IPS-18a (cell line): Measurements from ENCODE around the gene ACTN3.
"Not testable (repeated sequence)": the region's sequence is repeated elsewhere in the genome, so short reads cannot be mapped to it uniquely, and the experiment has no call there.

Source experiments
- H3K27ac ChIP-seq: one replicate; pipeline ENCODE4 v1.5.1; 2013; ENCODE audit warnings: low read length
- H3K27me3 ChIP-seq: one replicate; pipeline ENCODE4 v1.6.1; 2013; ENCODE audit warnings: mild to moderate bottlenecking, low read length; ENCODE audit not compliant: control insufficient read depth, insufficient read depth
- H3K36me3 ChIP-seq: one replicate; pipeline ENCODE4 v1.6.1; 2013; ENCODE audit warnings: low read depth, low read length; ENCODE audit not compliant: control insufficient read depth
- H3K4me1 ChIP-seq: one replicate; pipeline ENCODE4 v1.6.1; 2013; ENCODE audit warnings: low read depth, low read length; ENCODE audit not compliant: control insufficient read depth
- H3K4me3 ChIP-seq: one replicate; pipeline ENCODE4 v1.5.1; 2013; ENCODE audit warnings: low read length
- H3K9ac ChIP-seq: one replicate; pipeline ENCODE4 v1.6.1; 2013; ENCODE audit warnings: mild to moderate bottlenecking, low read length, moderate library complexity
- H3K9me3 ChIP-seq: one replicate; pipeline ENCODE4 v1.6.1; 2013; ENCODE audit warnings: low read depth, low read length; ENCODE audit not compliant: control insufficient read depth

The ACTN3 gene

GRCh38 chr11:66530927-66531709, 15.6 kb upstream of the ACTN3 start:
- H3K27ac ChIP-seq = no peak overlapping the region
- no peaks in the 10 kb centered on the region for H3K9me3 ChIP-seq
- H3K9ac ChIP-seq = no peak overlapping the region
- no peaks in the 10 kb centered on the region for H3K4me1 ChIP-seq
- H3K27me3 ChIP-seq = no peaks in the 10 kb centered on the region
- no peak overlapping the region for H3K4me3 ChIP-seq
- no peaks in the 10 kb centered on the region for H3K36me3 ChIP-seq

DNA sequence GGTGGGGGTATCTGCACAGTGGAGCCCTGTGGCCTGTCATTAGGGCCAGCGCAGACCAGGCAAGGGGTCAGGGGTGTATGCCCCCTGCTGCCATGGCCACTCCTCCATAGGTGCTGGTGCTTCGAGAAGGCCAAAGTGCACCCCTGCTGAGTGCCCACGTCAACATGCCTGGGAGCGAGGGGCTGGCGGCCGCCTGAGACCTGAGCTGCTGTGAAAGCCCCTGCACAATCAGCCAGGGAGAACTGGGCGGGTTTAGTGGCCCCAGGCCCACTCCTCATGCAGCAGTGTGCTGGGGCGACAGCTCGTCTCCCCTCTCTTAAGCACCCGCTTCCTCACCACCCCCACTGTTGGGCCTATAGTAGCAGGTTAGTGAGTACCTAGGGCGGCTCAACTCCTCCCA, 14.9 kb upstream of the ACTN3 start:
- H3K9me3 ChIP-seq = no peaks in the 10 kb centered on the region
- H3K4me3 ChIP-seq = no peak overlapping the region
- H3K4me1 ChIP-seq = no peaks in the 10 kb centered on the region
- no peaks in the 10 kb centered on the region for H3K27me3 ChIP-seq
- H3K27ac ChIP-seq = no peak overlapping the region
- H3K9ac ChIP-seq = no peak overlapping the region
- H3K36me3 ChIP-seq = no peaks in the 10 kb centered on the region

DNA sequence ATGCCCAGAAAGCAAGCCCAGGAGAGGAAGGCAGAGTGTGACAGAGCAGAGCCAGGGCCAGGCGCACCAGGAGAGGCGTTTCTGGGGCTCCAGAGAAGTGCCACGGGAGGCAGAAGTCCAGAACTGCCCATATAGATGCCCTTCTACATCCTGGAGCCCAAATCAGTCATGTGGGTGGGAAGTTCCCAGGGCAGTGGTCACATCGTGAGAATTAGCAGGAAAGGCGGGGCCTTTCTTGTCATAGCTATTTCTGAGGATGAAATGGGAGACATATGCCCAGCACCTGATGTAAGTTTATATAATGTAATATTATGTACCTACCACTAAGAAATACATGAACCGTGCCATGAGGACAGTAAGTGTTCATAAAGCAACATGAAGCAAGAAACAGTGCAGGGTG, 13.9 kb upstream of the ACTN3 start:
- Histone ChIP-seq H3K9ac (no peak overlapping the region), H3K27ac (no peak overlapping the region), H3K36me3 (no peaks in the 10 kb centered on the region), H3K4me1 (no peaks in the 10 kb centered on the region), H3K27me3 (no peaks in the 10 kb centered on the region), H3K9me3 (no peaks in the 10 kb centered on the region), H3K4me3 (no peak overlapping the region)

DNA sequence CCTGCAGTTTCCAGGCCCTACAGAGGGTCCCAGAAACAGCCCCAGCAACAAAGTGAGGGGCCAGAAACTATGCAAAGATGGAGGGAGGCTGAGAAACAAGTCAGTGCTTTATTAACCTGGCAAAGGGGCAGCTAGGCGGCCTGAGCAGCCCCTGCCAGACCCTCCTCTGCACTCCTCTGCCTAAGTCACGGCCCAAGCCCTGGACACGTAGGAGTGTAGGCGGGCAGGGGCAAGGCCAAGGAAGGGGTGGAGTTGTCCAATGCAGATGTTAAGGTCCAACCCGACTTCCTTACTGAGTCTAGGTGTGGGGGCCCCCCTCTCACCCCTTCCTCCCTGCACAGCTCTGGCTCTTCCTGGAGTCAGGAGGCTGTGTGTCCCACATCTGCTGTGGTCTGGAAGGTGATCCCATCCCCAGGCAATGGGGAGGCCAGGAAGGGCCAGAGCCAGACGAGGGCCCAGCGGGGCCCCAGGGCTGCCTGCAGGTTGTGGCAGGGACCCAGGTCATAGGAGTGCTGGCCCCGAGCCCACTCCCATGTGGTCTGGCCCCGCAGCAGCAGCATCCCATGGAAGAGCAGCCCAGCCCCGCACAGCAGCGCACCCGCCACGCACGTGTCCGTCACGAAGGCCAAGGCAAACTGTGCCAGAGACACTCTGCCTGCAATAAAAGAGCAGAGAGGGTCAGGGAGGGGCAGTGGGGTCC, 7.4 kb upstream of the ACTN3 start:
- no peaks in the 10 kb centered on the region for H3K9me3 ChIP-seq
- no peaks in the 10 kb centered on the region for H3K27me3 ChIP-seq
- no peak overlapping the region for H3K4me3 ChIP-seq
- no peak overlapping the region for H3K27ac ChIP-seq
- no peak overlapping the region for H3K9ac ChIP-seq
- no peaks in the 10 kb centered on the region for H3K36me3 ChIP-seq
- H3K4me1 ChIP-seq = peaks cover 14% of the 10 kb centered on the region

DNA sequence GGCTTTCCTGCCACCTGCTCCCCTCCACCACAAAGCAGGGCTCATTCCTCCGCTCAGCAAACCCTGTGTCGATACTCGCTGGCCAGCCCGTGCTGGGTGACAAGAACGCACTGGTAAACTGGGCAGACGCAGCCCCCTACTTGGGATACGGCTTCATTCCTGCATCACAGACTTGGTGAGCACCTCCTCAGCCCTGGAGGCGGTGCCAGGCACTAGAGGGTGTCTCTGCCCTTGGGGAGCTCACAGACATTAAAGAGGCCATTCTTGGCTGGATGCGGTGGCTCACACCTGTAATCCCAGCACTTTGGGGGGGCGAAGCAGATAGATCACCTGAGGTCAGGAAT, 6.9 kb upstream of the ACTN3 start:
- Histone ChIP-seq H3K9me3 (no peaks in the 10 kb centered on the region), H3K36me3 (no peaks in the 10 kb centered on the region), H3K9ac (no peak overlapping the region), H3K27ac (no peak overlapping the region), H3K4me3 (no peak overlapping the region), H3K4me1 (peaks cover 14% of the 10 kb centered on the region), H3K27me3 (no peaks in the 10 kb centered on the region)

DNA sequence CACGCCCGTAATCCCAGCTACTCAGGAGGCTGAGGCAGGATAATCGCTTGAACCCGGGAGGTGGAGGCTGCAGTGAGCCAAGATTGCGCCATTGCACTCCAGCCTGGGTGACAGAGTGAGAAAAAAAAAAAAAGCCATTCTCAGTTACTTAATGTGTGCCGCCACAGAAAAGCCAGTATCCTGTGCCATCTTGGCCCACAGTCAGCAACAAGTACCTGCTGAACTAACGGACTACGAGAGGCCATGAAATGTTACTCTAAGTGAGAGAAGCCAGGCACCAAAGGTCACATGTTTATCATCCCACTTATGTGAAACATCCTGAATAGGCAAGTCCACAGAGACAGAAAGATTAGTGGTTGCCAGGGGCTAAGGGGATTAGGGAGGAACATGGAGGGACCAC, 6.1 kb upstream of the ACTN3 start:
- not testable (repeated sequence) for H3K27ac ChIP-seq, H3K9ac ChIP-seq, H3K9me3 ChIP-seq, H3K27me3 ChIP-seq, H3K4me3 ChIP-seq, H3K36me3 ChIP-seq
- peaks cover 14% of the 10 kb centered on the region for H3K4me1 ChIP-seq

GRCh38 chr11:66541892-66542291, 4.8 kb upstream of the ACTN3 start:
- H3K27me3 ChIP-seq = no peaks in the 10 kb centered on the region
- H3K27ac ChIP-seq = no peak overlapping the region
- no peak overlapping the region for H3K9ac ChIP-seq
- no peaks in the 10 kb centered on the region for H3K9me3 ChIP-seq
- H3K4me1 ChIP-seq = peaks cover 14% of the 10 kb centered on the region
- no peaks in the 10 kb centered on the region for H3K36me3 ChIP-seq
- no peak overlapping the region for H3K4me3 ChIP-seq

DNA sequence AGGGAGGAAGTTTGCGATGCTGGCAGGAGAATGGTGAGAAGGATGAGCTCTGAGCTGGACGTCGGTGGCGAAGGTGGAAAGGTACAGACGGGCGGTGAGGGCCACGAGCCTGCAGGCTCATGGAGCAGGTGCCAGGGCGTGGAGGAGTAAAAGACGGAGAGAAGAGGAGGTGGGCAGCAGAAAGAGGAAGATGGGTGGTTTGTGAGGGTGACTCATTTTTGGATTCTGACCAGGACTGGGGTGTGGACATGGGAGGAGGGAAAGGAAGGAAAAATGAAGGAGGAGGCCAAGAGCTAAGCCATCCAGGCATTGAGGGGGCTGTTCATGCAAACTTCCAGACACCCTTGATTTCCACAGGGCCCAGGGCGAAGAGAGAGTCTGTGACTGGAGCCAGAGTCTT, 4.3 kb upstream of the ACTN3 start:
- H3K36me3 ChIP-seq = no peaks in the 10 kb centered on the region

GRCh38 chr11:66543263-66544107, 3.2 kb upstream of the ACTN3 start:
- H3K9ac ChIP-seq = no peak overlapping the region
- no peak overlapping the region for H3K4me3 ChIP-seq
- H3K27me3 ChIP-seq = no peaks in the 10 kb centered on the region
- no peak overlapping the region for H3K27ac ChIP-seq
- H3K9me3 ChIP-seq = no peaks in the 10 kb centered on the region
- peaks cover 22% of the 10 kb centered on the region for H3K4me1 ChIP-seq
- H3K36me3 ChIP-seq = no peaks in the 10 kb centered on the region

More for the DNA sequence above, 4.3 kb upstream of the ACTN3 start:
- H3K4me1 ChIP-seq = peaks cover 14% of the 10 kb centered on the region
- H3K9ac ChIP-seq = no peak overlapping the region
- H3K4me3 ChIP-seq = no peak overlapping the region
- H3K27me3 ChIP-seq = no peaks in the 10 kb centered on the region
- no peaks in the 10 kb centered on the region for H3K9me3 ChIP-seq
- H3K27ac ChIP-seq = no peak overlapping the region

DNA sequence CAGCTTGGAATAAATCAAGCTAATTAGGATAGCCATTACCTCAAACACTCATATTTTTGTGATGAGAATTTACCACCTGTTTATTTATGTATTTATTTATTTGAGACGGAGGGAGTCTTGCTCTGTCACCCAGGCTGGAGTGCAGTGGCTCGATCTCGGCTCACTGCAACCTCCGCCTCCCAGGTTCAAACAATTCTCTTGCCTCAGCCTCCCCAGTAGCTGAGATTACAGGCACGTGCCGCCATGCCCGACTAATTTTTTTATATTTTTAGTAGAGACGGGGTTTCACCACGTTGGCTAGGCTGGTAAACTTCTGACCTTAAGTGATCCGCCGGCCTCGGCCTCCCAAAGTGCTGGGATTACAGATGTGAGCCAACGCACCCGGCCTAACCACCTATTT, 1.8 kb upstream of the ACTN3 start:
- not testable (repeated sequence) for H3K9ac ChIP-seq

GRCh38 chr11:66545701-66546367, 869 bp upstream of the ACTN3 start, which contains the start of gene ZDHHC24:
ZDHHC24 (minus strand) TSS chr11:66546048; CDS start chr11:66546003, 45 bp downstream.
- Histone ChIP-seq H3K36me3 (no peaks in the 10 kb centered on the region), H3K4me1 (peaks cover 17% of the 10 kb centered on the region), H3K4me3 (peak within 1 kb of the TSS; percentile 74), H3K9ac (peak within 1 kb of the TSS; percentile 62), H3K9me3 (no peaks in the 10 kb centered on the region), H3K27me3 (no peaks in the 10 kb centered on the region), H3K27ac (no peak within 1 kb of the TSS)

More for the DNA sequence above, 1.8 kb upstream of the ACTN3 start:
- H3K27ac ChIP-seq, H3K27me3 ChIP-seq, H3K9me3 ChIP-seq, H3K36me3 ChIP-seq: not testable (repeated sequence)
- Histone ChIP-seq H3K4me3 (peak overlapping the region; percentile 74), H3K4me1 (peaks cover 17% of the 10 kb centered on the region)
